CD4-positive, alpha-beta T cell treated with Interleukin-6 at 100 ng/mL for 8 hours (primary cell): ENCODE data around the gene EPS8L2.
"Not testable (repeated sequence)": the region's sequence is repeated elsewhere in the genome, so short reads cannot be mapped to it uniquely, and the experiment has no call there.

Experiments used
- DNase-seq: peaks from one replicate; pipeline ENCODE4 v3.0.0-alpha.2; 2020; ENCODE audit warnings: mixed read lengths, low spot score

The EPS8L2 gene

DNA sequence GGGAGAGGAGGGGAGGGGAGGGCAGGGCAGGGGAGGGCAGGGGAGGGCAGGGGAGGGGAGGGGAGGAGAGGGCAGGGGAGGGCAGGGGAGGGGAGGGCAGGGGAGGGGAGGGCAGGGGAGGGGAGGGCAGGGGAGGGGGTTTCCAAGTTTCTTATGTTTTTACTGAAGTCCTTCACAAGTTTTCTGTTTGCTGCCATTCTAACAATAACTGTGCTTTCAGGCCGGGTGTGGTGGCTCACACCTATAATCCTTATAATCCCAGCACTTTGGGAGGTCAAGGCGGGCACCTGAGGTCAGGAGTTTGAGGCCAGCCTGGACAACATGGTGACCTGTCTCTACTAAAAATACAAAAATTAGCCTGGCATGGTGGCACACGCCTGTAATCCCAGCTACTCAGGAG, 15.8 kb upstream of the EPS8L2 start:
- not testable (repeated sequence) for DNase-seq

- no peak for DNase-seq
These were observed 15.0 kb upstream of the EPS8L2 start for GRCh38 chr11:690738-691633.

- DNase-seq: no peak
These were observed 14.1 kb upstream of the EPS8L2 start for GRCh38 chr11:691710-692590.

- DNase-seq: no peak
These were observed 13.1 kb upstream of the EPS8L2 start for GRCh38 chr11:692824-693414.

DNA sequence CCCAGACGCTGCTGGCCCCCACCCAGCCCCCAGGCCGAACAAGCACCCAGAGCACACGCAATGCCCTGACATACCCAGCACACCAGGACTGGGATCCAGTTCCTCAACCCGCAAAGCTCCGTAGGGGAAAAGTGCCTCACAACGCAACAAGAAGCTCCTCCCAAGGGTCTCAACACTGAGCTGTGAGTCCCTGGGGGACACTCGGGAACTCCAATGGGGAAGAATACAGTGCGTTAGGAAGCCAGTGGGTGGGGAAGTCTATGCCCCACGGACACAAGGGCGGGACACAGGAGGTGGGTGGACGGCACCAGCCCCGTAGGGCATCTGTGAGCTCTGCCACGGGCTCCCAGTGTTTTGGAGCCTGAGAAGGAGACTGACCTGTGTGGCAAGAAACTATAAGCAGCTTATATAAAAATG, 12.6 kb upstream of the EPS8L2 start:
- DNase-seq: no peak

GRCh38 chr11:693887-694562, 12.0 kb upstream of the EPS8L2 start:
- no peak for DNase-seq

GRCh38 chr11:694563-695287, 11.3 kb upstream of the EPS8L2 start, which contains the start of gene DEAF1:
Gene DEAF1 (minus strand): TSS chr11:695222. CDS start chr11:695047, 175 bp downstream.
- peak; percentile 99 for DNase-seq

DNA sequence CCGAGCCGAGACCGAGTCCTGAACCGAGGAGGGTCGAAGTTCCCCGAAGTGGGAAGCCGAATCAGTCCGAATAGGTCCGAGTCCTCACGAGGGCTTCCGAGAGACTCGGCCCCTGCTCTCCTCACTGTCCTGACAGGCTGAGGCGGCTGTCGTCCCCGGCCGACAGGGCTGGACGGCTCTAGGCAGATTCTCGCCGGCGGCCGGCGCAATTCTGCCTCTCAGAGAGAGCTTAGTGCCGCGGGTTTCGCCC, 10.8 kb upstream of the EPS8L2 start:
- DNase-seq: no peak

- DNase-seq: peak; percentile 98
These were observed 10.3 kb upstream of the EPS8L2 start, which contains the start of gene TMEM80 for GRCh38 chr11:695538-696248. Gene TMEM80 (plus strand): TSS chr11:695816. CDS start chr11:695828, 12 bp downstream.

DNA sequence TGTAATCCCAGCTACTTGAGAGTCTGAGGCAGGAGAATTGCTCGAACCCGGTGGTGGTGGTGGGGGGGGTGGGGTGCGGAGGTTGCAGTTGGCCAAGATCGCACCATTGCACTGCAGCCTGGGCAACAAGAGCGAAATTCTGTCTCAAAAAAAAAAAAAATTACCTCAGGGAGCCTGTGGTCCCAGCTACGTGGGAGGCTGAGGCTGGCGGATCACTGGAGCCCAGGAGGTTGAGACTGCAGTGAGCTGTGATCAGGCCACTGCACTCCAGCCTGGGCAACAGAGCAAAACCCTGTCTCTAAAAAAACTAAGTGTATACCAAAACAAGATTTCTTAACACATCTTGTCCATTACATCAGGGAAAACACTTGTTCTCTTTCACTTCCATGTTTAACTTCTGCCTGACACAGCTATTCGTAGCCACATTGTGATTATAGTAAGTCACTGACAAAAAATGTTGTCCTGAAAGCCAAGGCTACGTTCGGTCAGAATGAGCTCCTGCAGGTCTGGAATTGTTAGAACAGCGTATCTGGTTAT, 9.0 kb upstream of the EPS8L2 start:
- DNase-seq: no peak

DNA sequence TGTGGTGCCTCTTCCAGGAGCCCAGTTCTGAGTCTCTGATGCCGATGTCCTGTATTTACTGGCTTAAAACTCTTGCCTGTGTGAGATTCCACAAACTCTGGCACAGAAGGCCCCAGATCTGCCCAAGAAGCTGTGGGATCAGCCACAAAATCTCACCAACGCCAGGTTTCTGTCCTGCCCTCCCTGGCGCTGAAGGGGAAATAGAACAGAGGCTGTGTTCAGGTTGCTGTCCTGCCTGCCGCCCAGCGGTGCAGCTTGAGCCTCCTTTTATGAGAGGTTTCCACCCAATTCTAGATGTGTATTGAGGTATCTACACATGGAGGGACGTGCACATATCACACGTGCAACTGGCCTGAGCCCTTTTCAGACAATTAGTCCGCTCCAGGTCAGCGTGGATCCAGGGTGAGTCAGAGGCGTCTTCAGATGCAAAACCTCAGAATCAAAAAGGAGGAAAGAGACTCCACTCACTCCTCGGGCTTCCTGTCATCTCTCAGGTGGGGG, 8.2 kb upstream of the EPS8L2 start:
- DNase-seq: no peak

GRCh38 chr11:698493-699115, 7.4 kb upstream of the EPS8L2 start:
- no peak for DNase-seq

DNA sequence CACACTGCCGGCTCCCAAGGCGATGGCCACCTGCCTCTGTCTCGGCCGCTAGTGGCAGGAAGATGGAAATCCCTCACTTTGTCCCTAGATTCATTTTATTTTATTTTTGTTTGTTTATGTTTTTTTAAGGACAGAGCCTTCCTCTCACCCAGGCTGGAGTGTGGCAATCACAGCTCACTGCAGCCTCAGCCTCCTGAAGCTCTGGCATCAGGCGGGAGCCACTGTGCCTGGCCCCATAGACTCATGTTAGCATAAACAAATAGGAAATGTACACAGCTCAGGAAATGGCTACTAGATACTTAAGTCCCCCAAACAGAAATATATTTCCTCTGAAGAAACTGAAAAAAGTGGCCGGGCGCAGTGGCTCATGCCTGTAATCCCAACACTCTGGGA, 6.9 kb upstream of the EPS8L2 start:
- no peak for DNase-seq

DNA sequence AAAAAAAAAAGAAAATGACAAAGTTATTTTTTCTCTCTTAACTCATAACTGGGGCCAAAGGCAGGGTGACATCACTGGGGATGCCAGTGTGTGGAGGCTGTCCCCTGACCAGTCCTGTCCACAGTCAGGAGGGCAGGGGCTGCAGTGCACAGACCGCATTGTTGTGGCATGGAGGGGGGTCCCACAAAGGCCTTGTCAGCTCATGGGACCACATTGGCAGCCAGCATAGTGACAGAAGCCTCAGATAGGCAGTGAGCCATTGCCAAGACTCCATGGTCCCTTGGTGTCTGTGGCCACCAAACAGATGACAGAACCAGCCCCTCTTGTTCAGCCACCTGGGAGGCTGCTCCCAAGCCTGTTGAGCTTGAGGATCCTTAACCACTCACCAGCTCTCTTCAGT, 6.3 kb upstream of the EPS8L2 start:
- DNase-seq: no peak

DNA sequence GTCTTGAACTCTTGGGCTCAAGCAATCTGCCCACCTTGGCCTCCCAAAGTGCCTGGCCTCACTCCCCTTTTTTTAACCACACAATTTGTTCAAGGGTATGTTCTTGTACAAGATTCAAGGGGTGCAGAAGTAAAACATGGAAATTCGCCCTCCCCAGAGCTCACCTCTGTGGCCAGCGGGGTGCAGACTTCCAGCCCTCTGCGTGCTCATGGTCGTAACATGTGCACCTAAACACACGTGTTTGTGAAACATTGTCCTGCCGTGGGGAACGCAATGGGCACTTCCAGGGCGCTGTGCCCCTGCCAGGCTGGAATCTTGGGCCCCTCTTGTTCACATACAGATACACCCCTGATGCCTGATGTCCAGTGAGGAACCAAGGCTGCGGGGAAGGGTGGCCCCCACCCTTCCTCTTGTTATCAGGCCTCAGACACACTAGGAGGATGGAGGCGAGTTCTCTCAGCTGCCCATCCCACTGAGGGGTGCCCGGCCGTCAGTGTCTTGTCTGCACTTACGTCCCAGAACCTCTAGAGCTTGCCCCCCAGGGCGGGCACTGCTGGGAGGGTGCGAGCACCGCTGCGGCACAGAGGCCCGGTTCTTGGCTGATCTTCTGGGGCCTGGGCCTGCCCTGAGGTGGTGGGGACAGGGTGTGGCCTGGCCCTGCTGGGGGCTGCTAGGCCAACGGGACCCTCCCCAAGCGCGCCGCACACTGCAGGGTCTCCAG, 4.1 kb upstream of the EPS8L2 start:
- DNase-seq: no peak

DNA sequence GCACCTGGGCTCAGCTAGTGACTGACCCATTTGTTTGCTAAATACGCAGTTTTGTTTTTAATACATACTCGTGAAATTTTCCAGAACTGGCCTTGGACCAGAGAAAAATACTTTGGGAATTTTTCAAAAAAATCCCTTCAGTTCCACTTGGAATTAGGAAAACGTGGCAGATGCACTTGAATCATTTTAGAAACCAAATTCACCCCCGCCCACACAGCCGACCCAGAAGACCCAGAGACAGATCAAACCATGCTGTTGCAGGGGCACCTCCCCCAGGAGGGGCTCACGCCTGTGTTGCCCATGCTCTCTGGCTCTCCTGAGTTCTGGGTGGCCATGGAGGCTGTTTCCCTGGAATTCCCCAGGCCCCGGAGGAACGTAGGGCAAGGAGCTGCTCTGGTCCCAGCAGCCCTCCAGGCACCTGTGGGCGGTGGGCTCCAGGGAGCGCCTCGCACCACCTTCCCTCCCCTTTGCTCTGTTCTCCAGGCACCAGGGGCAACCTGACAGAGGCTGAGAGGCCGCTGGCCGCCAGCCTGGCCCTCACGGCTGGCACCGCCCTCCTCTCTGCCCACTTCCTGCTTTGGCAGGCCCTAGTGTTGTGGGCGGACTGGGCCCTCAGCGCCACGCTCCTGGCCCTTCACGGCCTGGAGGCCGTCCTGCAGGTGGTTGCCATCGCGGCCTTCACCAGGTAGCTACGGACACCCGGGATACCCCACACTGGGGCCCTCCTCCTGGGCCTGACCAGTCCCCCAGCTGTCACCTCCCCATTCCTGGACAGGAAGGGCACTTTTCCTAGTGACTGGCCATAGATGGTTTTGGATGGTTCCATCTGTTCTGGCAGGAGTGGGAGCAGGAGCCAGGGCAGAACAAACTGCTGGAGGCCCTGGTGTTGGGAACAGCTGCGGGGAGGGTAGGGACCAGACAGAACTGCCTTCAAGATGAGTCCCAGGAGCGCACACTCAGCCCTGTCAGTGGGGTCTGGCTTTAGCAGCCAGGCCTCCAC, 3.3 kb upstream of the EPS8L2 start:
- DNase-seq: no peak

- DNase-seq: no peak
These were observed 2.5 kb upstream of the EPS8L2 start for GRCh38 chr11:703506-703905.

DNA sequence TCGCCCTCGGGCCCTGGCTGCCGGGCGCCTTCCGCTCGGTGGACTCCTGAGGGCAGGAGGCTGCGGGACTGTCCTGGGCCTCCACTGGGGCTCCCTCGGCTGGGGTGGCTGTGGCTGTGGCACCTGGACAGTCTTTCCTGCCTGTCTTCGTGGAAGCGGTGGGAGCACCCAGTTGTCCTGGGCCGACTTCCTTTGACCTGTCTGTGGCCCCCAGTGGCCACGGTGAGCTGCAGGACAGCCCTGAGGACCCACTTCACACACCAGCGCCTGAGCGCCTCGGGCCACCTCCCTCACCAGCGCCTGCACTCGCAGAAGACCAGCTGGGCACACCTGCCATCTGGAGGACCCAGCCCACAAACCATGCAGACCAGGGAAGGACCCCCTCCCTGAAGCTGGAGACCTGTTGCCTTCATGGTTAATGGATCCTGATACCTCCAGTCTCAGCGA, 1.8 kb upstream of the EPS8L2 start:
- no peak for DNase-seq
